GM23248 (cell line): ENCODE results near the gene SEPSECS. TPM values are rescaled to one million over a fixed set of nuclear protein-coding genes. Genes with fewer than 3 reads are reported as not detected.

Experiments
- DNase-seq: peaks from one replicate; pipeline ENCODE4 v3.0.0-alpha.2; 2015
- H2AFZ ChIP-seq: fragments of 200-600 bp; sonication (generic); 2 replicates; pipeline ENCODE4 v1.6.1; 2016; ENCODE audit warnings: antibody characterized with exemption
- H3F3A ChIP-seq: fragments of 200-600 bp; sonication (generic); 2 replicates; pipeline ENCODE4 v1.6.1; 2016; ENCODE audit warnings: mild to moderate bottlenecking, antibody characterized with exemption, mixed run types; ENCODE audit not compliant: insufficient read depth
- H3K27ac ChIP-seq: fragments of 200-600 bp; sonication (generic); 2 replicates; pipeline ENCODE4 v1.5.1; 2016; ENCODE audit warnings: mild to moderate bottlenecking
- H3K27me3 ChIP-seq: fragments of 200-600 bp; sonication (generic); replicated peaks from 2 replicates; pipeline ENCODE4 v1.6.1; 2016; ENCODE audit warnings: mild to moderate bottlenecking; ENCODE audit not compliant: insufficient read depth
- H3K36me3 ChIP-seq: fragments of 200-600 bp; sonication (generic); 2 replicates; pipeline ENCODE4 v1.6.1; 2016; ENCODE audit warnings: low read depth, mild to moderate bottlenecking
- H3K4me1 ChIP-seq: fragments of 200-600 bp; sonication (generic); 2 replicates; pipeline ENCODE4 v1.6.1; 2016; ENCODE audit warnings: mild to moderate bottlenecking; ENCODE audit not compliant: insufficient read depth
- H3K4me2 ChIP-seq: fragments of 200-600 bp; sonication (generic); one replicate; pipeline ENCODE4 v1.6.1; 2016; ENCODE audit warnings: mild to moderate bottlenecking; ENCODE audit not compliant: unreplicated experiment
- H3K4me3 ChIP-seq: fragments of 200-600 bp; sonication (generic); 2 replicates; pipeline ENCODE4 v1.5.1; 2016; ENCODE audit warnings: mild to moderate bottlenecking
- H3K79me2 ChIP-seq: fragments of 200-600 bp; sonication (generic); 2 replicates; pipeline ENCODE4 v1.6.1; 2016; ENCODE audit warnings: mild to moderate bottlenecking; ENCODE audit not compliant: insufficient read depth
- H3K9ac ChIP-seq: fragments of 200-600 bp; sonication (generic); 2 replicates; pipeline ENCODE4 v1.6.1; 2016; ENCODE audit warnings: mild to moderate bottlenecking
- H3K9me2 ChIP-seq: fragments of 200-600 bp; sonication (generic); 2 replicates; pipeline ENCODE4 v1.6.1; 2016; ENCODE audit warnings: mixed run types, mild to moderate bottlenecking, moderate library complexity; ENCODE audit not compliant: insufficient read depth
- H3K9me3 ChIP-seq: fragments of 200-600 bp; sonication (generic); one replicate; pipeline ENCODE4 v1.6.1; 2017; ENCODE audit warnings: low read depth
- H4K20me1 ChIP-seq: fragments of 200-600 bp; sonication (generic); 2 replicates; pipeline ENCODE4 v1.6.0; 2016; ENCODE audit not compliant: insufficient read depth
- EZH2 ChIP-seq: fragments of 200-600 bp; sonication (generic); IDR thresholded peaks from 2 replicates; pipeline ENCODE4 v1.6.1; 2018; ENCODE audit warnings: antibody characterized with exemption, mild to moderate bottlenecking; ENCODE audit not compliant: insufficient read depth, poor library complexity, severe bottlenecking
- EZH2phosphoT487 ChIP-seq: fragments of 200-600 bp; sonication (generic); IDR thresholded peaks from 2 replicates; pipeline ENCODE4 v1.6.1; 2018; ENCODE audit warnings: antibody characterized with exemption, moderate library complexity, mild to moderate bottlenecking, low read depth; ENCODE audit not compliant: insufficient read depth
- WGBS, 2 experiments: methylation state at CpG; one replicate each; pipeline ENCODE4 v1.1.6; 2015 to 2017; ENCODE audit warnings: low lambda C conversion rate in 2 of 2, low coverage in 1 of 2; ENCODE audit errors: missing lambda C conversion rate in 2 of 2; 5-methylcytosine and 5-hydroxymethylcytosine counted together
- in situ Hi-C: fragments of 300-500 bp; cut with MboI; formaldehyde crosslinking; loops from 2 replicates; pipeline ENCODE4 v1.15.0; 2020
- polyA plus RNA-seq: library from polyadenylated mRNA; unstranded; fragments of >200 nt; fragmentation: Nextera tagmentation; extraction: Ambion mirVana; gene quantifications from 2 replicates; pipeline ENCODE4 v1.2.1, GENCODE V29; 2016
- total RNA-seq: library from RNA; depleted of rRNA; stranded (reverse); fragments of >200 nt; shearing (Covaris generic); gene quantifications from 2 replicates; pipeline ENCODE4 v1.2.3, GENCODE V29; 2014

Gene SEPSECS
- total and polyA plus RNA-seq, 2 experiments from 2014 or later, result 4.9 TPM

- TF ChIP-seq EZH2, result no peak
- no peak for TF ChIP-seq EZH2phosphoT487
- H3K79me2 ChIP-seq, result peaks cover 9% of the 10 kb centered on the region; the same call in 1 of the 2 replicates
- H3K9me2 ChIP-seq, result no peaks in the 10 kb centered on the region
- no peaks in the 10 kb centered on the region for H3K36me3 ChIP-seq
- no peaks in the 10 kb centered on the region for H4K20me1 ChIP-seq
- peaks cover 4% of the 10 kb centered on the region; the same call in 1 of the 2 replicates for H3F3A ChIP-seq
- H3K9ac ChIP-seq, result no peak overlapping the region
- no peaks in the 10 kb centered on the region for H3K27me3 ChIP-seq
- no peak overlapping the region for H3K4me2 ChIP-seq
- H3K4me3 ChIP-seq, result no peak overlapping the region
- in situ Hi-C loops, result no loop called here
- WGBS, 2 experiments, result 96 to 97% methylated on average over 5 of the region's 5 CpGs
- peaks cover 6% of the 10 kb centered on the region; the same call in 1 of the 2 replicates for H3K4me1 ChIP-seq
- DNase-seq, result peak; percentile 15
- H2AFZ ChIP-seq, result no peak overlapping the region
- H3K27ac ChIP-seq, result no peak overlapping the region
- H3K9me3 ChIP-seq, result no peaks in the 10 kb centered on the region
Measured at GRCh38 chr4:25155947-25156346, 4.3 kb downstream of the SEPSECS start.

GRCh38 chr4:25154594-25155265, 5.5 kb downstream of the SEPSECS start:
- in situ Hi-C loops, result no loop called here
- 74 to 87% methylated on average over 4 of the region's 4 CpGs for WGBS, 2 experiments
- DNase-seq, result no peak
- no peak overlapping the region for H3K27ac ChIP-seq
- H3K4me2 ChIP-seq, result no peak overlapping the region
- H4K20me1 ChIP-seq, result no peaks in the 10 kb centered on the region
- no peak overlapping the region for H3K9ac ChIP-seq
- no peak overlapping the region for H2AFZ ChIP-seq
- no peaks in the 10 kb centered on the region for H3F3A ChIP-seq
- no peaks in the 10 kb centered on the region for H3K9me3 ChIP-seq
- peaks cover 9% of the 10 kb centered on the region; the same call in 1 of the 2 replicates for H3K79me2 ChIP-seq
- TF ChIP-seq EZH2phosphoT487, result no peak
- TF ChIP-seq EZH2, result no peak
- no peaks in the 10 kb centered on the region for H3K27me3 ChIP-seq
- H3K9me2 ChIP-seq, result no peaks in the 10 kb centered on the region
- no peaks in the 10 kb centered on the region; the same call in 1 of the 2 replicates for H3K36me3 ChIP-seq
- no peak overlapping the region for H3K4me3 ChIP-seq
- H3K4me1 ChIP-seq, result peaks cover 6% of the 10 kb centered on the region; the same call in 1 of the 2 replicates

- no peak overlapping the region for H3K4me3 ChIP-seq
- in situ Hi-C loops, result no loop called here
- WGBS, 2 experiments, result 88 to 92% methylated on average over 1 of the region's 1 CpG
- H3F3A ChIP-seq, result no peaks in the 10 kb centered on the region
- H3K9ac ChIP-seq, result no peak overlapping the region
- no peaks in the 10 kb centered on the region for H3K4me1 ChIP-seq
- no peaks in the 10 kb centered on the region for H3K79me2 ChIP-seq
- no peak for DNase-seq
- H3K36me3 ChIP-seq, result peaks cover 4% of the 10 kb centered on the region; the same call in 1 of the 2 replicates
- no peaks in the 10 kb centered on the region for H3K9me2 ChIP-seq
- no peaks in the 10 kb centered on the region for H3K27me3 ChIP-seq
- TF ChIP-seq EZH2phosphoT487, result no peak
- TF ChIP-seq EZH2, result no peak
- H4K20me1 ChIP-seq, result no peaks in the 10 kb centered on the region
- H2AFZ ChIP-seq, result no peak overlapping the region
- H3K4me2 ChIP-seq, result no peak overlapping the region
- H3K9me3 ChIP-seq, result no peaks in the 10 kb centered on the region
- no peak overlapping the region for H3K27ac ChIP-seq
Measured at GRCh38 chr4:25146076-25146475, 14.2 kb downstream of the SEPSECS start.

- Histone ChIP-seq H3K4me3 (no peak overlapping the region), H3K36me3 (0 out of 2 replicates have a peak, but pooled peaks cover 4% of the 10 kb centered on the region), H3K4me1 (no peaks in the 10 kb centered on the region), H4K20me1 (no peaks in the 10 kb centered on the region), H3F3A (no peaks in the 10 kb centered on the region), H3K9ac (no peak overlapping the region), H3K27me3 (no peaks in the 10 kb centered on the region), H2AFZ (no peak overlapping the region), H3K79me2 (no peaks in the 10 kb centered on the region), H3K9me3 (no peaks in the 10 kb centered on the region), H3K4me2 (no peak overlapping the region), H3K9me2 (no peaks in the 10 kb centered on the region), H3K27ac (no peak overlapping the region)
- in situ Hi-C loops, result no loop called here
- TF ChIP-seq EZH2phosphoT487 (no peak), EZH2 (no peak)
- peak; percentile 48 for DNase-seq
- 0 to 13% methylated on average over 1 of the region's 1 CpG for WGBS, 2 experiments
Measured at GRCh38 chr4:25144870-25145481, 15.3 kb downstream of the SEPSECS start.
